GM18517 (cell line): Measurements from ENCODE around the gene HSPA2.

ENCODE experiments used
- ATAC-seq: cut with Tn5 transposase; IDR thresholded peaks from one replicate; pipeline ENCODE4 v1.9.1; 2021; ENCODE audit warnings: mild to moderate bottlenecking, moderate library complexity; ENCODE audit not compliant: unreplicated experiment

The HSPA2 gene

GRCh38 chr14:64540208-64541202 is at the start of gene HSPA2:
Gene HSPA2, plus strand, starts transcription at chr14:64540741. Its CDS starts 109 bp downstream, at chr14:64540850.
- peak; percentile 92 for ATAC-seq

GRCh38 chr14:64491637-64492036 is 48.9 kb upstream of the HSPA2 start:
- no peak for ATAC-seq

- ATAC-seq, result no peak
Measured at GRCh38 chr14:64493455-64493854, 47.1 kb upstream of the HSPA2 start.

GRCh38 chr14:64495252-64495651 is 45.3 kb upstream of the HSPA2 start:
- no peak for ATAC-seq

- no peak for ATAC-seq
Measured at GRCh38 chr14:64496764-64497163, 43.8 kb upstream of the HSPA2 start.

- ATAC-seq, result no peak
Measured at GRCh38 chr14:64500088-64500487, 40.5 kb upstream of the HSPA2 start.

GRCh38 chr14:64501411-64502171 is 39.0 kb upstream of the HSPA2 start:
- ATAC-seq, result no peak

GRCh38 chr14:64502456-64502855 is 38.1 kb upstream of the HSPA2 start:
- ATAC-seq, result no peak

- ATAC-seq, result no peak
Measured at GRCh38 chr14:64502887-64503433, 37.6 kb upstream of the HSPA2 start.

GRCh38 chr14:64503434-64504309 is 36.9 kb upstream of the HSPA2 start, which contains the start of gene ZBTB25:
Gene ZBTB25, minus strand, starts transcription at chr14:64503838. Its CDS starts 13,305 bp downstream, at chr14:64490533.
- peak; percentile 63 for ATAC-seq

GRCh38 chr14:64504310-64504896 is 36.1 kb upstream of the HSPA2 start, which contains the start of gene ZBTB1:
Gene ZBTB1, plus strand, starts transcription at chr14:64504770. Its CDS starts 16,735 bp downstream, at chr14:64521505.
- peak; percentile 18 for ATAC-seq

- ATAC-seq, result peak; percentile 13
Measured at GRCh38 chr14:64504897-64505794, 35.4 kb upstream of the HSPA2 start.

GRCh38 chr14:64506721-64507120 is 33.8 kb upstream of the HSPA2 start:
- no peak for ATAC-seq

GRCh38 chr14:64507376-64508156 is 33.0 kb upstream of the HSPA2 start:
- no peak for ATAC-seq

GRCh38 chr14:64508215-64508776 is 32.2 kb upstream of the HSPA2 start:
- no peak for ATAC-seq

GRCh38 chr14:64509036-64509435 is 31.5 kb upstream of the HSPA2 start:
- no peak for ATAC-seq

- ATAC-seq, result peak; percentile 38
Measured at GRCh38 chr14:64510825-64511671, 29.5 kb upstream of the HSPA2 start.
